ES-I3 (cell line): Measurements from ENCODE around the gene C11orf42.
"Not testable (repeated sequence)": the region's sequence is repeated elsewhere in the genome, so short reads cannot be mapped to it uniquely, and the experiment has no call there.

ENCODE experiments used
- H3K36me3 ChIP-seq: 2 replicates; pipeline ENCODE4 v1.6.1; 2013; ENCODE audit warnings: mild to moderate bottlenecking, low read length, control low read depth, moderate library complexity; ENCODE audit not compliant: insufficient read depth
- H3K4me1 ChIP-seq: 2 replicates; pipeline ENCODE4 v1.6.1; 2013; ENCODE audit warnings: mild to moderate bottlenecking, control low read depth, low read length; ENCODE audit not compliant: insufficient read depth
- H3K9ac ChIP-seq: 2 replicates; pipeline ENCODE4 v1.6.1; 2013; ENCODE audit warnings: low read depth, mild to moderate bottlenecking, low read length, moderate library complexity
- H3K9me3 ChIP-seq: 2 replicates; pipeline ENCODE4 v1.6.1; 2013; ENCODE audit warnings: mild to moderate bottlenecking, low read length, moderate library complexity; ENCODE audit not compliant: control insufficient read depth, insufficient read depth

Gene C11orf42

GRCh38 chr11:6234387-6235107 is 29.2 kb downstream of the C11orf42 start, which contains the start of gene FHIP1B:
Gene FHIP1B (minus strand): TSS chr11:6234636. CDS start chr11:6224516, 10,120 bp downstream.
- H3K9ac ChIP-seq = peak within 1 kb of the TSS; percentile 97

GRCh38 chr11:6237266-6237665 is 31.9 kb downstream of the C11orf42 start:
- Histone ChIP-seq H3K9ac (no peak overlapping the region), H3K36me3 (no peaks in the 10 kb centered on the region), H3K4me1 (no peaks in the 10 kb centered on the region; the same call in 1 of the 2 replicates), H3K9me3 (no peaks in the 10 kb centered on the region)

More at GRCh38 chr11:6234387-6235107, 29.2 kb downstream of the C11orf42 start, which contains the start of gene FHIP1B:
- Histone ChIP-seq H3K4me1 (no peaks in the 10 kb centered on the region; the same call in 1 of the 2 replicates), H3K9me3 (no peaks in the 10 kb centered on the region), H3K36me3 (no peaks in the 10 kb centered on the region)

- no peaks in the 10 kb centered on the region for H3K9me3 ChIP-seq
- no peaks in the 10 kb centered on the region; the same call in 1 of the 2 replicates for H3K4me1 ChIP-seq
- H3K36me3 ChIP-seq = no peaks in the 10 kb centered on the region
- no peak overlapping the region for H3K9ac ChIP-seq
Measured at GRCh38 chr11:6237761-6238302, 32.5 kb downstream of the C11orf42 start.

- no peak within 1 kb of the TSS for H3K9ac ChIP-seq
- H3K4me1 ChIP-seq = no peaks in the 10 kb centered on the region; the same call in 1 of the 2 replicates
- H3K36me3 ChIP-seq = no peaks in the 10 kb centered on the region
- no peaks in the 10 kb centered on the region for H3K9me3 ChIP-seq
Measured at GRCh38 chr11:6238902-6239301, 33.5 kb downstream of the C11orf42 start, which contains the start of gene CNGA4. Gene CNGA4 (plus strand): TSS chr11:6239089. CDS start chr11:6239207, 118 bp downstream.

- Histone ChIP-seq H3K36me3 (no peaks in the 10 kb centered on the region), H3K9ac (no peak overlapping the region), H3K9me3 (no peaks in the 10 kb centered on the region), H3K4me1 (no peaks in the 10 kb centered on the region)
Measured at GRCh38 chr11:6240139-6240538, 34.8 kb downstream of the C11orf42 start.

- Histone ChIP-seq H3K36me3 (no peaks in the 10 kb centered on the region), H3K4me1 (no peaks in the 10 kb centered on the region), H3K9me3 (no peaks in the 10 kb centered on the region), H3K9ac (no peak overlapping the region)
Measured at GRCh38 chr11:6240781-6241180, 35.4 kb downstream of the C11orf42 start.

GRCh38 chr11:6241316-6241715 is 36.0 kb downstream of the C11orf42 start:
- no peaks in the 10 kb centered on the region for H3K4me1 ChIP-seq
- H3K9me3 ChIP-seq = no peaks in the 10 kb centered on the region
- no peaks in the 10 kb centered on the region for H3K36me3 ChIP-seq
- no peak overlapping the region for H3K9ac ChIP-seq

GRCh38 chr11:6245536-6245935 is 40.2 kb downstream of the C11orf42 start:
- no peaks in the 10 kb centered on the region for H3K4me1 ChIP-seq
- H3K9ac ChIP-seq = no peak overlapping the region
- H3K36me3 ChIP-seq = no peaks in the 10 kb centered on the region
- no peaks in the 10 kb centered on the region for H3K9me3 ChIP-seq

- Histone ChIP-seq H3K9ac (no peak overlapping the region), H3K4me1 (peaks cover 4% of the 10 kb centered on the region; the same call in 1 of the 2 replicates), H3K36me3 (no peaks in the 10 kb centered on the region), H3K9me3 (no peaks in the 10 kb centered on the region)
Measured at GRCh38 chr11:6248248-6248647, 42.9 kb downstream of the C11orf42 start.

GRCh38 chr11:6248897-6249296 is 43.5 kb downstream of the C11orf42 start:
- not testable (repeated sequence) for H3K36me3 ChIP-seq, H3K4me1 ChIP-seq, H3K9ac ChIP-seq, H3K9me3 ChIP-seq

- peaks cover 4% of the 10 kb centered on the region; the same call in 1 of the 2 replicates for H3K4me1 ChIP-seq
- no peak overlapping the region for H3K9ac ChIP-seq
- H3K36me3 ChIP-seq = no peaks in the 10 kb centered on the region
- no peaks in the 10 kb centered on the region for H3K9me3 ChIP-seq
Measured at GRCh38 chr11:6249770-6250555, 44.6 kb downstream of the C11orf42 start.

- Histone ChIP-seq H3K36me3 (no peaks in the 10 kb centered on the region), H3K4me1 (peaks cover 4% of the 10 kb centered on the region; the same call in 1 of the 2 replicates), H3K9ac (no peak overlapping the region), H3K9me3 (no peaks in the 10 kb centered on the region)
Measured at GRCh38 chr11:6251120-6251733, 45.9 kb downstream of the C11orf42 start.

- Histone ChIP-seq H3K9me3 (no peaks in the 10 kb centered on the region), H3K9ac (no peak overlapping the region), H3K4me1 (peaks cover 4% of the 10 kb centered on the region; the same call in 1 of the 2 replicates), H3K36me3 (no peaks in the 10 kb centered on the region)
Measured at GRCh38 chr11:6251990-6252473, 46.7 kb downstream of the C11orf42 start.

- H3K9me3 ChIP-seq = no peaks in the 10 kb centered on the region
- peaks cover 4% of the 10 kb centered on the region; the same call in 1 of the 2 replicates for H3K4me1 ChIP-seq
- H3K36me3 ChIP-seq = no peaks in the 10 kb centered on the region
- H3K9ac ChIP-seq = no peak overlapping the region
Measured at GRCh38 chr11:6253197-6253596, 47.8 kb downstream of the C11orf42 start.
